Neural progenitor cell (in vitro differentiated cells): ENCODE results near the gene RBBP7. TPM values are rescaled to one million over a fixed set of nuclear protein-coding genes. Genes with fewer than 3 reads are reported as not detected.

ENCODE experiments used
- DNase-seq: peaks from one replicate; pipeline ENCODE4 v3.0.0-alpha.2; 2016; ENCODE audit warnings: low spot score
- H2AFZ ChIP-seq: fragments of 200-600 bp; sonication (generic); replicated peaks from 2 replicates; pipeline ENCODE4 v1.6.1; 2016; ENCODE audit warnings: antibody characterized with exemption
- H3F3A ChIP-seq: fragments of 200-600 bp; sonication (generic); 2 replicates; pipeline ENCODE4 v1.6.1; 2016; ENCODE audit warnings: antibody characterized with exemption, low read depth
- H3K27ac ChIP-seq: fragments of 200-600 bp; sonication (generic); 2 replicates; pipeline ENCODE4 v1.5.1; 2016; ENCODE audit warnings: mild to moderate bottlenecking
- H3K27me3 ChIP-seq: fragments of 200-600 bp; sonication (generic); 2 replicates; pipeline ENCODE4 v1.6.1; 2016; ENCODE audit warnings: mild to moderate bottlenecking, moderate library complexity
- H3K36me3 ChIP-seq: fragments of 200-600 bp; sonication (generic); 2 replicates; pipeline ENCODE4 v1.5.1; 2016
- H3K4me1 ChIP-seq: fragments of 200-600 bp; sonication (generic); 2 replicates; pipeline ENCODE4 v1.6.1; 2016; ENCODE audit warnings: mixed run types
- H3K4me2 ChIP-seq: fragments of 200-600 bp; sonication (generic); 2 replicates; pipeline ENCODE4 v1.6.1; 2016
- H3K4me3 ChIP-seq: fragments of 200-600 bp; sonication (generic); 2 replicates; pipeline ENCODE4 v1.5.1; 2016
- H3K79me2 ChIP-seq: fragments of 200-600 bp; sonication (generic); 2 replicates; pipeline ENCODE4 v1.6.1; 2016; ENCODE audit warnings: low read depth
- H3K9ac ChIP-seq: fragments of 200-600 bp; sonication (generic); 2 replicates; pipeline ENCODE4 v1.6.1; 2016
- H3K9me3 ChIP-seq: fragments of 200-600 bp; sonication (generic); 2 replicates; pipeline ENCODE4 v1.5.1; 2016; ENCODE audit warnings: low read depth
- H4K20me1 ChIP-seq: fragments of 200-600 bp; sonication (generic); 2 replicates; pipeline ENCODE4 v1.6.1; 2016; ENCODE audit warnings: low read depth
- H3K27ac Mint-ChIP-seq: 3 replicates; pipeline ENCODE4 v1.8.0; 2021; ENCODE audit warnings: mixed read lengths
- H3K27me3 Mint-ChIP-seq: 2 replicates; pipeline ENCODE4 v1.8.0; 2022; ENCODE audit warnings: low read depth, mild to moderate bottlenecking, inconsistent platforms, moderate library complexity, mixed read lengths; ENCODE audit not compliant: insufficient read depth
- H3K36me3 Mint-ChIP-seq: 3 replicates; pipeline ENCODE4 v1.8.0; 2021; ENCODE audit warnings: mixed read lengths
- H3K4me1 Mint-ChIP-seq: 3 replicates; pipeline ENCODE4 v1.8.0; 2021; ENCODE audit warnings: mixed read lengths
- H3K4me3 Mint-ChIP-seq: 3 replicates; pipeline ENCODE4 v1.8.0; 2021; ENCODE audit warnings: mild to moderate bottlenecking, moderate library complexity, mixed read lengths
- H3K9me3 Mint-ChIP-seq: 3 replicates; pipeline ENCODE4 v1.8.0; 2020; ENCODE audit warnings: mixed read lengths
- EZH2 ChIP-seq: fragments of 200-600 bp; sonication (generic); IDR thresholded peaks from 2 replicates; pipeline ENCODE4 v1.6.1; 2017; ENCODE audit warnings: antibody characterized with exemption, mild to moderate bottlenecking, moderate library complexity
- EZH2phosphoT487 ChIP-seq: fragments of 200-600 bp; sonication (generic); IDR thresholded peaks from 2 replicates; pipeline ENCODE4 v1.6.1; 2017; ENCODE audit warnings: antibody characterized with exemption
- total RNA-seq: library from RNA; depleted of rRNA; stranded (reverse); fragments of >200 nt; gene quantifications from 2 replicates; pipeline ENCODE4 v1.2.3, GENCODE V29; 2015; ENCODE audit warnings: low replicate concordance
- TF ChIP-seq, protein P1 (sequence below): fragments of 200-600 bp; sonication (generic); IDR thresholded peaks from 2 replicates; pipeline ENCODE4 v1.5.1; 2017; ENCODE audit warnings: antibody characterized with exemption, mild to moderate bottlenecking

The RBBP7 gene
- total RNA-seq, 1 donor from 2014 or later, result 425 TPM

DNA sequence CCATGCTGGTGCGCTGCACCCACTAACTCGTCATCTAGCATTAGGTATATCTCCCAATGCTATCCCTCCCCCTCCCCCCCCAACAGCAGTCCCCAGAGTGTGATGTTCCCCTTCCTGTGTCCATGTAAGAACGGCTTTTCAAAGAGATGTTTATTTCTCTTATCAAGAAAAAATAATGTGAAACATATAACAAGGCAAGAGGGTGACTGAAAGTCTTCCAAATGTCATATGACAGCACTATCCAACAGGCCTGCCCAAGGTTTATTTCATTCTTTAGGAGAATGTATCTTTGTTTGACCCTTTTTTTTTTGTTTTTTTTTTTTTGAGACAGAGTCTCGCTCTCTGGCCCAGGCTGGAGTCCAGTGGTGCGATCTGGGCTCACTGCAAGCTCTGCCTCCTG, 46.4 kb upstream of the RBBP7 start:
- Mint-ChIP-seq H3K4me3 (no peak overlapping the region), H3K27me3 (peaks cover 2% of the 10 kb centered on the region), H3K9me3 (no peaks in the 10 kb centered on the region), H3K36me3 (no peaks in the 10 kb centered on the region), H3K27ac (no peak overlapping the region), H3K4me1 (no peaks in the 10 kb centered on the region)
- no peaks in the 10 kb centered on the region for H3K79me2 ChIP-seq
- no peaks in the 10 kb centered on the region for H3F3A ChIP-seq
- H3K27ac ChIP-seq, result no peak overlapping the region
- H3K4me3 ChIP-seq, result no peak overlapping the region
- H3K4me1 ChIP-seq, result no peaks in the 10 kb centered on the region
- H4K20me1 ChIP-seq, result no peaks in the 10 kb centered on the region
- no peaks in the 10 kb centered on the region for H3K9me3 ChIP-seq
- no peak overlapping the region for H3K9ac ChIP-seq
- H3K27me3 ChIP-seq, result no peaks in the 10 kb centered on the region
- TF ChIP-seq EZH2 (no peak), EZH2phosphoT487 (no peak)
- TF ChIP-seq, protein P1, sequence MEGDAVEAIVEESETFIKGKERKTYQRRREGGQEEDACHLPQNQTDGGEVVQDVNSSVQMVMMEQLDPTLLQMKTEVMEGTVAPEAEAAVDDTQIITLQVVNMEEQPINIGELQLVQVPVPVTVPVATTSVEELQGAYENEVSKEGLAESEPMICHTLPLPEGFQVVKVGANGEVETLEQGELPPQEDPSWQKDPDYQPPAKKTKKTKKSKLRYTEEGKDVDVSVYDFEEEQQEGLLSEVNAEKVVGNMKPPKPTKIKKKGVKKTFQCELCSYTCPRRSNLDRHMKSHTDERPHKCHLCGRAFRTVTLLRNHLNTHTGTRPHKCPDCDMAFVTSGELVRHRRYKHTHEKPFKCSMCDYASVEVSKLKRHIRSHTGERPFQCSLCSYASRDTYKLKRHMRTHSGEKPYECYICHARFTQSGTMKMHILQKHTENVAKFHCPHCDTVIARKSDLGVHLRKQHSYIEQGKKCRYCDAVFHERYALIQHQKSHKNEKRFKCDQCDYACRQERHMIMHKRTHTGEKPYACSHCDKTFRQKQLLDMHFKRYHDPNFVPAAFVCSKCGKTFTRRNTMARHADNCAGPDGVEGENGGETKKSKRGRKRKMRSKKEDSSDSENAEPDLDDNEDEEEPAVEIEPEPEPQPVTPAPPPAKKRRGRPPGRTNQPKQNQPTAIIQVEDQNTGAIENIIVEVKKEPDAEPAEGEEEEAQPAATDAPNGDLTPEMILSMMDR, result no peak
- no peak overlapping the region for H3K4me2 ChIP-seq
- no peak overlapping the region for H2AFZ ChIP-seq
- no peak for DNase-seq
- no peaks in the 10 kb centered on the region for H3K36me3 ChIP-seq

DNA sequence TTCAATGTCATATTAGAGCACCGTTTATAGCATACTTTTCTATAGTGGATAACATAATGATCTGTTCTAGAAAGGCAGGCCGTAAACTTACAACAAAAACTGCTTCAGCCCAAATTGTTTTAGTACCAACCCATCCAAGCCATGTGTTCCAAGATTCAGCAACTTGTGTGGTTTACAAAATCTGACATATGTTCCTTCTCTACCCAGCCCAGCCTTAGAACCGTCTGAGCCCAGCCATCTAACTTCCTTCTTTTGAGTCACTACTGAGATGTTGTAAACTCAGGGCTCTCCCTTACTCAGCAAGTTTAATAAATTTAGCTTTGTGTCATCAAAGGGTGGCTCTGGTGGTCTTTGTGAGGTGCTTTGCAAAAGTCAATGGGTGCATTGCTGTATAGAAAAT, 43.9 kb upstream of the RBBP7 start:
- H3K27ac ChIP-seq, result no peak overlapping the region
- H3K36me3 Mint-ChIP-seq, result no peaks in the 10 kb centered on the region
- H3K4me1 Mint-ChIP-seq, result no peaks in the 10 kb centered on the region
- no peak overlapping the region for H3K4me3 ChIP-seq
- H3K9me3 ChIP-seq, result no peaks in the 10 kb centered on the region
- no peaks in the 10 kb centered on the region for H3K79me2 ChIP-seq
- H3K27me3 Mint-ChIP-seq, result peaks cover 2% of the 10 kb centered on the region
- no peaks in the 10 kb centered on the region for H3K27me3 ChIP-seq
- no peak for DNase-seq
- H3K4me3 Mint-ChIP-seq, result no peak overlapping the region
- H4K20me1 ChIP-seq, result no peaks in the 10 kb centered on the region
- no peaks in the 10 kb centered on the region for H3K36me3 ChIP-seq
- H3F3A ChIP-seq, result no peaks in the 10 kb centered on the region
- H3K4me1 ChIP-seq, result no peaks in the 10 kb centered on the region
- no peaks in the 10 kb centered on the region for H3K9me3 Mint-ChIP-seq
- H3K9ac ChIP-seq, result no peak overlapping the region
- no peak overlapping the region for H3K27ac Mint-ChIP-seq
- no peak overlapping the region for H3K4me2 ChIP-seq
- no peak overlapping the region for H2AFZ ChIP-seq
- TF ChIP-seq EZH2phosphoT487 (no peak), EZH2 (no peak)
- TF ChIP-seq, protein P1, result no peak

DNA sequence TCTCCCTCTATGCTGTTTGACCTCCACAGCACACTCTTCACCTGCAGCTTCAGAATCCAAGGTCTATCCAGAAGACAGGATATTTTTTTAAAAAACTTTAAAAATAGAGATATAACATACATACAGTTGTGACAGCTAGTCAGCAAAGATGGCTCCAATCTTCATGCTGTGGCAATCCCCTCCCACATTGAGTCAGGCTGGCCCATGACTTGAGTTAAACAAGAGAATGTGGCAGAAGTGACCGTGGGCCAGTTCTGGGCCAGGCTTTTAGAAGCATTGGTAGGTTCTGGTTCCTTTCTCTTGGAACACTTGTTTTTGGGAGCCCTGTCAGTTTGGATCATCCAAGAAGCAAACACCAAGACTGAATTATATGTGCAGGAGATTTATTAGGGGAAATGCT, 40.2 kb upstream of the RBBP7 start:
- Mint-ChIP-seq H3K36me3 (no peaks in the 10 kb centered on the region), H3K27me3 (no peaks in the 10 kb centered on the region), H3K4me3 (no peak overlapping the region), H3K4me1 (no peaks in the 10 kb centered on the region), H3K27ac (no peak overlapping the region), H3K9me3 (no peaks in the 10 kb centered on the region)
- TF ChIP-seq EZH2, result no peak
- TF ChIP-seq, protein P1, result no peak
- no peak for TF ChIP-seq EZH2phosphoT487
- no peak overlapping the region for H3K9ac ChIP-seq
- no peaks in the 10 kb centered on the region for H3K36me3 ChIP-seq
- no peak overlapping the region for H3K4me3 ChIP-seq
- H3K4me1 ChIP-seq, result no peaks in the 10 kb centered on the region
- no peaks in the 10 kb centered on the region for H3K9me3 ChIP-seq
- H3K4me2 ChIP-seq, result no peak overlapping the region
- H3K79me2 ChIP-seq, result no peaks in the 10 kb centered on the region
- H3F3A ChIP-seq, result no peaks in the 10 kb centered on the region
- H4K20me1 ChIP-seq, result no peaks in the 10 kb centered on the region
- no peaks in the 10 kb centered on the region for H3K27me3 ChIP-seq
- H3K27ac ChIP-seq, result no peak overlapping the region
- no peak overlapping the region for H2AFZ ChIP-seq
- no peak for DNase-seq
